GM19238 (cell line): Measurements from ENCODE around the gene OR4N2.
"Not testable (repeated sequence)": the region's sequence is repeated elsewhere in the genome, so short reads cannot be mapped to it uniquely, and the experiment has no call there.

Experiments
- DNase-seq: peaks from one replicate; pipeline ENCODE4 v3.0.0; 2011; ENCODE audit warnings: low spot score; ENCODE audit not compliant: insufficient read length

Gene OR4N2

GRCh38 chr14:19834203-19834848 is 30.8 kb downstream of the OR4N2 start:
- not testable (repeated sequence) for DNase-seq

- DNase-seq, result no peak
Measured at GRCh38 chr14:19838433-19838832, 34.9 kb downstream of the OR4N2 start.

- DNase-seq, result no peak
Measured at GRCh38 chr14:19851365-19851764, 47.8 kb downstream of the OR4N2 start.

GRCh38 chr14:19866061-19866669 is 62.6 kb downstream of the OR4N2 start:
- DNase-seq, result not testable (repeated sequence)

GRCh38 chr14:19873178-19873577 is 69.6 kb downstream of the OR4N2 start:
- no peak for DNase-seq

- DNase-seq, result no peak
Measured at GRCh38 chr14:19874842-19875241, 71.3 kb downstream of the OR4N2 start, which contains the start of gene OR4K2. OR4K2 (plus strand) TSS chr14:19875142; CDS start chr14:19876268, 1,126 bp downstream.

GRCh38 chr14:19878029-19878642 is 74.6 kb downstream of the OR4N2 start:
- no peak for DNase-seq
